K562 (cell line): ENCODE data around the gene PLBD1. TPM values are rescaled to one million over a fixed set of nuclear protein-coding genes. Genes with fewer than 3 reads are reported as not detected.
A peak's percentile ranks its signal among the peaks of the same experiment; 100 is the strongest.

Experiments used
- ATAC-seq: fragments of 200-7000 bp; cut with Tn5 transposase; 3 replicates; pipeline ENCODE4 v1.9.1; 2020; ENCODE audit warnings: moderate library complexity
- BruUV-seq: library from RNA; stranded (reverse); fragments of 400-500 nt; replicated peaks from 2 replicates; lab custom pipeline; 2021; lab: Mats Ljungman, UMichigan
- CTCF ChIA-PET: fragments of 300-600 bp; formaldehyde crosslinking; extraction: SDS; loops from one replicate; lab custom pipeline; 2021; ENCODE audit warnings: low intra/inter-chr PET ratio; lab: Yijun Ruan, JAX
- POLR2A ChIA-PET: fragments of 300-600, 350-650 bp; sonication (Branson Sonifier 250); formaldehyde crosslinking; extraction: SDS; loops from one replicate; lab custom pipeline; 2021; ENCODE audit warnings: antibody characterized with exemption, inconsistent platforms; lab: Yijun Ruan, JAX
- DNase-seq, 4 experiments: peaks; one replicate each; pipeline versions ENCODE4 v3.0.0 to v3.0.0-alpha.2; 2011 to 2018; ENCODE audit warnings: low spot score in 3 of 4, mixed read lengths in 3 of 4; ENCODE audit errors: extremely low read depth in 1 of 4
- FAIRE-seq: peaks from 2 replicates; lab custom pipeline; 2011; peaks lifted over from hg19 to GRCh38; lab: Jason Lieb, UNC
- H2AFZ ChIP-seq: 2 replicates; pipeline ENCODE4 v1.6.0; 2011; ENCODE audit warnings: low read depth, low read length, control low read depth, inconsistent platforms
- H3K27ac ChIP-seq: fragments of 200-600 bp; 3 replicates; pipeline ENCODE4 v1.8.0; 2011; ENCODE audit warnings: low read depth, mild to moderate bottlenecking, control low read depth, inconsistent platforms, low read length, moderate library complexity, mixed read lengths; ENCODE audit errors: extremely low read depth
- H3K27me3 ChIP-seq, 2 experiments: fragments of 300-600 bp in 1 of 2; 2 replicates in 1 of 2; 3 replicates in 1 of 2; pipeline versions ENCODE4 v1.6.0 to v1.8.0; 2011; ENCODE audit warnings: inconsistent platforms in 2 of 2, low read length in 2 of 2, mild to moderate bottlenecking in 1 of 2, mixed read lengths in 1 of 2, moderate library complexity in 1 of 2; ENCODE audit not compliant: control insufficient read depth in 2 of 2, insufficient read depth in 2 of 2
- H3K36me3 ChIP-seq: fragments of 300-600 bp; 3 replicates; pipeline ENCODE4 v1.8.0; 2011; ENCODE audit warnings: mild to moderate bottlenecking, low read length, inconsistent platforms; ENCODE audit not compliant: control insufficient read depth, insufficient read depth
- H3K4me1 ChIP-seq, 2 experiments: fragments of 200-600 bp in 1 of 2; replicated peaks in 1 of 2; 2 replicates in 1 of 2; 3 replicates in 1 of 2; pipeline versions ENCODE4 v1.5.1 to v1.8.0; 2011; ENCODE audit warnings: inconsistent platforms in 2 of 2, low read length in 2 of 2, mild to moderate bottlenecking in 1 of 2, mixed read lengths in 1 of 2, moderate library complexity in 1 of 2; ENCODE audit not compliant: control insufficient read depth in 2 of 2, insufficient read depth in 2 of 2
- H3K4me2 ChIP-seq: 2 replicates; pipeline ENCODE4 v1.6.1; 2011; ENCODE audit warnings: low read length, control low read depth, inconsistent platforms, mixed read lengths; ENCODE audit not compliant: insufficient read depth
- H3K4me3 ChIP-seq: fragments of 200-600 bp; sonication (generic), shearing (Covaris generic); 2 replicates; pipeline ENCODE4 v1.5.1; 2016; ENCODE audit warnings: control low read depth, inconsistent platforms
- H3K79me2 ChIP-seq: fragments of 200-600 bp; 3 replicates; pipeline ENCODE4 v1.8.0; 2011; ENCODE audit warnings: low read length, inconsistent platforms; ENCODE audit not compliant: control insufficient read depth, insufficient read depth
- H3K9ac ChIP-seq, 2 experiments: 2 replicates each; pipeline versions ENCODE4 v1.6.0 to v1.6.1; 2011; ENCODE audit warnings: low read depth in 2 of 2, low read length in 2 of 2, control low read depth in 1 of 2, inconsistent platforms in 1 of 2, mild to moderate bottlenecking in 1 of 2, mixed read lengths in 1 of 2; ENCODE audit not compliant: insufficient read depth in 1 of 2
- H3K9me1 ChIP-seq: one replicate; pipeline ENCODE4 v1.6.0; 2011; ENCODE audit warnings: inconsistent platforms, mild to moderate bottlenecking, low read length, moderate library complexity; ENCODE audit not compliant: control insufficient read depth, insufficient read depth
- H3K9me3 ChIP-seq: replicated peaks from 2 replicates; pipeline ENCODE4 v1.5.1; 2011; ENCODE audit warnings: low read depth, low read length, inconsistent platforms; ENCODE audit not compliant: control insufficient read depth, insufficient read depth
- H4K20me1 ChIP-seq: replicated peaks from 2 replicates; pipeline ENCODE4 v1.6.1; 2011; ENCODE audit warnings: low read length, inconsistent platforms, mixed read lengths; ENCODE audit not compliant: control insufficient read depth, insufficient read depth
- ARID3B ChIP-seq: fragments of 250-450 bp; sonication (Bioruptor Pico); IDR thresholded peaks from 2 replicates; pipeline ENCODE4 v1.4.0; 2020; ENCODE audit warnings: borderline replicate concordance
- CTCF ChIP-seq, 3 experiments: IDR thresholded peaks in 2 of 3; conservative IDR thresholded peaks in 1 of 3; 2 replicates each; pipeline ENCODE4 v1.5.1; 2011 to 2012; ENCODE audit warnings: low read length in 3 of 3, mild to moderate bottlenecking in 3 of 3, control low read depth in 2 of 3, improper control_type of control experiment in 1 of 3, inconsistent platforms in 1 of 3, low read depth in 1 of 3, mixed read lengths in 1 of 3, moderate library complexity in 1 of 3; ENCODE audit not compliant: insufficient read depth in 2 of 3
- RAD21 ChIP-seq, 2 experiments: fragments of 250-450 bp in 1 of 2; fragments of 450-650 bp in 1 of 2; sonication (Bioruptor Pico) in 1 of 2; formaldehyde crosslinking in 1 of 2; IDR thresholded peaks in 1 of 2; conservative IDR thresholded peaks in 1 of 2; 2 replicates each; pipeline versions ENCODE4 v1.4.0 to v1.8.0; 2020 to 2022; ENCODE audit warnings: mild to moderate bottlenecking in 2 of 2, moderate library complexity in 1 of 2
- ZNF561 ChIP-seq: fragments of 450-650 bp; formaldehyde crosslinking; conservative IDR thresholded peaks from 2 replicates; pipeline ENCODE4 v1.4.0; 2020; ENCODE audit warnings: mild to moderate bottlenecking, moderate library complexity
- WGBS: fragments of 100-300 bp; shearing (Covaris generic); methylation state at CpG from one replicate; pipeline ENCODE4 v1.1.6; 2016; ENCODE audit warnings: low coverage, mixed read lengths; ENCODE audit not compliant: insufficient coverage; ENCODE audit errors: missing lambda C conversion rate; 5-methylcytosine and 5-hydroxymethylcytosine counted together
- in situ Hi-C: fragments of 300-500 bp; cut with MboI; formaldehyde crosslinking; loops from 4 replicates; pipeline ENCODE4 v1.15.0; 2018; ENCODE audit warnings: inconsistent platforms, mixed read lengths
- intact Hi-C: fragments of 100-400 bp; cut with micrococcal nuclease; formaldehyde crosslinking; loops from 2 replicates; pipeline ENCODE4 v1.14.2; 2022
- polyA plus RNA-seq, 8 experiments: library from polyadenylated mRNA; depleted of rRNA in 4 of 8; stranded (reverse) in 5 of 8; unstranded in 3 of 8; fragments of >200 nt; fragmentation: Nextera tagmentation in 2 of 8; fragmentation: Illumina TruSeq in 1 of 8; extraction: Ambion mirVana in 2 of 8; extraction: Trizol in 1 of 8; gene quantifications; 2 replicates each; pipeline versions ENCODE4 v1.2.1 to v1.2.3, GENCODE V29; 2011 to 2014; ENCODE audit warnings: inconsistent platforms in 1 of 8, missing spikeins in 1 of 8
- total RNA-seq, 7 experiments: library from RNA; depleted of rRNA in 6 of 7; stranded (reverse); fragments of >200 nt in 6 of 7; fragmentation: Illumina TruSeq in 2 of 7; extraction: Trizol in 2 of 7; gene quantifications; 2 replicates each; pipeline versions ENCODE4 v1.2.1 to v1.2.3, GENCODE V29; 2011 to 2021; ENCODE audit warnings: low replicate concordance in 1 of 7

PLBD1 gene
- total and polyA plus RNA-seq, 9 of the 15 experiments (the other 6 are each of a cell fraction or from before 2014, with no cell fraction given): 7.1 to 37.0 (median 20.6) TPM

GRCh38 chr12:14514154-14514842, 53.4 kb downstream of the PLBD1 start:
- H3K4me3 ChIP-seq: no peak overlapping the region
- DNase-seq (peak in 2 of 4 experiments; percentile 3 to 7), FAIRE-seq (no peak), ATAC-seq (peak; percentile 59)
- H3K9ac ChIP-seq: no peak overlapping the region
- ChIA-PET POLR2A (no interaction called here), CTCF (no interaction called here)
- no peaks in the 10 kb centered on the region for H4K20me1 ChIP-seq
- intact Hi-C loops (no loop called here), in situ Hi-C loops (no loop called here)
- H3K9me1 ChIP-seq: no peaks in the 10 kb centered on the region
- H3K36me3 ChIP-seq: peaks cover 2% of the 10 kb centered on the region; the same call in 1 of the 3 replicates
- no peak overlapping the region for H3K4me2 ChIP-seq
- H2AFZ ChIP-seq: no peak overlapping the region
- no peaks in the 10 kb centered on the region for H3K4me1 ChIP-seq
- no peak overlapping the region for H3K27ac ChIP-seq
- no peaks in the 10 kb centered on the region for H3K9me3 ChIP-seq
- H3K27me3 ChIP-seq: no peaks in the 10 kb centered on the region
- BruUV-seq: no TSS peak
- H3K79me2 ChIP-seq: no peaks in the 10 kb centered on the region
- TF ChIP-seq CTCF (IDR thresholded peaks at IDR 0.05 in 2 of 3, conservative IDR thresholded peaks at IDR 0.05 in 1 of 3; ENCODE audit: insufficient read depth in 2 of 3, low read depth in 1 of 3, low read length in 3 of 3) (peak in 2 of 3 experiments; percentile 17 to 28; a peak in 2 of 6 replicates), RAD21 (CRISPR knock-in tag; conservative IDR thresholded peaks at IDR 0.05 in 1 of 2, IDR thresholded peaks at IDR 0.05 in 1 of 2) (peak in 1 of 2 experiments; percentile 18; a peak in 1 of 4 replicates), ZNF561 (no peak), ARID3B (CRISPR knock-in tag) (no peak)
- 53% methylated on average over 4 of the region's 4 CpGs for WGBS
